DND-41 (cell line): ENCODE data around the gene PRKAG2.
"Not testable (repeated sequence)": the region's sequence is repeated elsewhere in the genome, so short reads cannot be mapped to it uniquely, and the experiment has no call there.

Experiments used
- ATAC-seq: fragments of 200-7000 bp; cut with Tn5 transposase; 3 replicates; pipeline ENCODE4 v1.9.1; 2021; ENCODE audit warnings: low read depth; ENCODE audit not compliant: insufficient read depth
- DNase-seq: peaks from one replicate; pipeline ENCODE4 v3.0.0-alpha.2; 2020
- H2AFZ ChIP-seq: 2 replicates; pipeline ENCODE4 v1.6.0; 2012; ENCODE audit warnings: low read depth, low read length
- H3K27ac ChIP-seq: 2 replicates; pipeline ENCODE4 v1.5.1; 2012; ENCODE audit warnings: low read length, inconsistent platforms
- H3K27me3 ChIP-seq: fragments of 200-600 bp; sonication (generic); 2 replicates; pipeline ENCODE4 v1.6.0; 2012; ENCODE audit warnings: low read length, mild to moderate bottlenecking, inconsistent platforms; ENCODE audit not compliant: insufficient read depth, poor library complexity
- H3K36me3 ChIP-seq: 2 replicates; pipeline ENCODE4 v1.5.1; 2012; ENCODE audit warnings: low read length, inconsistent platforms; ENCODE audit not compliant: insufficient read depth
- H3K4me1 ChIP-seq: 2 replicates; pipeline ENCODE4 v1.5.1; 2012; ENCODE audit warnings: mild to moderate bottlenecking, low read length; ENCODE audit not compliant: insufficient read depth
- H3K4me2 ChIP-seq: 2 replicates; pipeline ENCODE4 v1.6.0; 2012; ENCODE audit warnings: mild to moderate bottlenecking, moderate library complexity, low read length, inconsistent platforms; ENCODE audit not compliant: insufficient read depth
- H3K4me3 ChIP-seq, 2 experiments: fragments of 200-600 bp in 1 of 2; shearing (Covaris generic) in 1 of 2; 2 replicates each; pipeline ENCODE4 v1.5.1; 2012 to 2016; ENCODE audit warnings: inconsistent platforms in 2 of 2, low read length in 2 of 2, mild to moderate bottlenecking in 2 of 2, low read depth in 1 of 2, moderate library complexity in 1 of 2
- H3K79me2 ChIP-seq: 2 replicates; pipeline ENCODE4 v1.6.0; 2012; ENCODE audit warnings: low read length, inconsistent platforms; ENCODE audit not compliant: insufficient read depth
- H3K9ac ChIP-seq: 2 replicates; pipeline ENCODE4 v1.6.0; 2012; ENCODE audit warnings: low read depth, mild to moderate bottlenecking, inconsistent platforms, low read length, moderate library complexity
- H3K9me3 ChIP-seq: 2 replicates; pipeline ENCODE4 v1.5.1; 2012; ENCODE audit warnings: low read length, moderate library complexity, mild to moderate bottlenecking, inconsistent platforms; ENCODE audit not compliant: insufficient read depth, severe bottlenecking
- H4K20me1 ChIP-seq: 2 replicates; pipeline ENCODE4 v1.6.0; 2012; ENCODE audit warnings: low read length; ENCODE audit not compliant: insufficient read depth
- EZH2 ChIP-seq: IDR thresholded peaks from 3 replicates; pipeline ENCODE4 v1.6.1; 2012; ENCODE audit warnings: borderline replicate concordance, low read depth, mild to moderate bottlenecking, moderate library complexity, low read length, inconsistent platforms; ENCODE audit not compliant: severe bottlenecking
- TF ChIP-seq, protein P1 (sequence below): IDR thresholded peaks from 2 replicates; pipeline ENCODE4 v1.5.1; 2012; ENCODE audit warnings: borderline replicate concordance, low read length, moderate library complexity, mild to moderate bottlenecking; ENCODE audit not compliant: poor library complexity, severe bottlenecking; ENCODE audit errors: extremely low read depth

Gene PRKAG2

DNA sequence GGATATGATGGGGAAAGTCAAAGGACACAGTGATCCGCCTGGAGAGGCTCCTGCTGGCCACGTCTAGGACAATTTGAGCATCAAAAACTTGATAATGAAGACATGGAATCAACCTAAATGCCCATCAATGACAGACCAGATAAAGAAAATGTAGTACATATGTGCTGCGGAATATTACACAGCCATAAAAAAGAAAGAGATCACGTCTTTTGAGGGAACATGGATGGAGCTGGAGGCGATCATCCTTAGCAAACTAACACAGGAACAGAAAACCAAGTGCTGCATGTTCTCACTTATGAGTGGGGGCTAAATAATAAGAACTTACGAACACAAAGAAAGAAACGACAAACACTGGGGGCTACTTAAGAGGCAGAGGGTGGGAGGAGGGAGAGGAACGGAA, 124.9 kb downstream of the PRKAG2 start:
- no peak overlapping the region for H3K9ac ChIP-seq
- ATAC-seq (no peak), DNase-seq (no peak)
- H3K27me3 ChIP-seq: peaks cover 3% of the 10 kb centered on the region
- no peaks in the 10 kb centered on the region for H4K20me1 ChIP-seq
- no peaks in the 10 kb centered on the region for H3K9me3 ChIP-seq
- no peak overlapping the region for H3K4me3 ChIP-seq
- H3K4me1 ChIP-seq: no peaks in the 10 kb centered on the region
- H3K79me2 ChIP-seq: no peaks in the 10 kb centered on the region
- no peak overlapping the region for H2AFZ ChIP-seq
- no peak overlapping the region for H3K4me2 ChIP-seq
- TF ChIP-seq, protein P1, sequence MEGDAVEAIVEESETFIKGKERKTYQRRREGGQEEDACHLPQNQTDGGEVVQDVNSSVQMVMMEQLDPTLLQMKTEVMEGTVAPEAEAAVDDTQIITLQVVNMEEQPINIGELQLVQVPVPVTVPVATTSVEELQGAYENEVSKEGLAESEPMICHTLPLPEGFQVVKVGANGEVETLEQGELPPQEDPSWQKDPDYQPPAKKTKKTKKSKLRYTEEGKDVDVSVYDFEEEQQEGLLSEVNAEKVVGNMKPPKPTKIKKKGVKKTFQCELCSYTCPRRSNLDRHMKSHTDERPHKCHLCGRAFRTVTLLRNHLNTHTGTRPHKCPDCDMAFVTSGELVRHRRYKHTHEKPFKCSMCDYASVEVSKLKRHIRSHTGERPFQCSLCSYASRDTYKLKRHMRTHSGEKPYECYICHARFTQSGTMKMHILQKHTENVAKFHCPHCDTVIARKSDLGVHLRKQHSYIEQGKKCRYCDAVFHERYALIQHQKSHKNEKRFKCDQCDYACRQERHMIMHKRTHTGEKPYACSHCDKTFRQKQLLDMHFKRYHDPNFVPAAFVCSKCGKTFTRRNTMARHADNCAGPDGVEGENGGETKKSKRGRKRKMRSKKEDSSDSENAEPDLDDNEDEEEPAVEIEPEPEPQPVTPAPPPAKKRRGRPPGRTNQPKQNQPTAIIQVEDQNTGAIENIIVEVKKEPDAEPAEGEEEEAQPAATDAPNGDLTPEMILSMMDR: no peak
- no peak for TF ChIP-seq EZH2
- no peaks in the 10 kb centered on the region for H3K36me3 ChIP-seq
- no peak overlapping the region for H3K27ac ChIP-seq

DNA sequence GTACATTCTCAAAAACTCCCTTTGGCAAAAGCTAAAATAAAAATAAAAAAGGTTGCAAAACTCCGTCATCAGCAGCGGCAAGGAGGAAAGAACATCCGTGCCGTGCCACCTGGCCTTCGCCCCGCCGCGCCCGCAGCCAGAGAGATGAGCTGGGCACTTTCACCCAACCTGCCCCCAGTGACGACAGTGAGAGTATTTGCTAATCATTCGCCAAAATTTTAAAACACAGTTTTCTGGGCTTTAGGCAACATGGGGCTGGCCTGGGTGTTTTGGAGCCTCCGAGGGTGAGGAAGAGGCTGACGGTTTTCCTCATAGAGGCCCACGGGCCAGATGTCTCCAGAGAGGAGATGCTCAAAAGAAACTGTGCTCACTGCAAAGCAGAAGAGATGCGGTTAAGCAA, 128.2 kb downstream of the PRKAG2 start:
- no peaks in the 10 kb centered on the region for H3K4me1 ChIP-seq
- no peak for DNase-seq
- TF ChIP-seq, protein P1: no peak
- no peak for TF ChIP-seq EZH2
- H3K79me2 ChIP-seq: no peaks in the 10 kb centered on the region
- no peak overlapping the region for H3K4me3 ChIP-seq
- no peaks in the 10 kb centered on the region for H3K9me3 ChIP-seq
- ATAC-seq: no peak
- no peaks in the 10 kb centered on the region for H3K36me3 ChIP-seq
- peaks cover 18% of the 10 kb centered on the region for H3K27me3 ChIP-seq
- no peaks in the 10 kb centered on the region for H4K20me1 ChIP-seq
- H3K27ac ChIP-seq: no peak overlapping the region
- no peak overlapping the region for H3K4me2 ChIP-seq
- no peak overlapping the region for H2AFZ ChIP-seq
- H3K9ac ChIP-seq: no peak overlapping the region

DNA sequence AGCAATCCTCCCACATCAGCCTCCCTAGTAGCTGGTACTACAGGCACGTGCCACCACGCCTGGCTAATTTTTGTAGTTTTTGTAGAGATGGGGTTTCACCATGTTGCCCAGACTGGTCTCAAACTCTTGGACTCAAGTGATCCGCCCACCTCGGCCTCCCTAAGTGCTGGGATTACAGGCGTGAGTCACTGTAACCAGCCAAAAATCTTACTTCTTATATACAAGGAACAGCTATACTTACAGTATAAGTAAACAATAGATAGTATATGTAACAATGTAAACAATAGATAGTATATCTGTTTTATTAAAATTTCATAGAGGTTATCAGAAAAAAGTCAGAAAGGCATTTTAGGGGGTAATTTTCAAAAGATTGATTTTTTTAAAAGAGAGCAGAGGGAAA, 128.9 kb downstream of the PRKAG2 start:
- H3K9ac ChIP-seq, ATAC-seq, H3K27ac ChIP-seq, H3K4me3 ChIP-seq, DNase-seq, H3K4me1 ChIP-seq, H2AFZ ChIP-seq, H3K4me2 ChIP-seq, H3K79me2 ChIP-seq, H3K36me3 ChIP-seq, H3K9me3 ChIP-seq, H4K20me1 ChIP-seq: not testable (repeated sequence)
- H3K27me3 ChIP-seq: peaks cover 24% of the 10 kb centered on the region

DNA sequence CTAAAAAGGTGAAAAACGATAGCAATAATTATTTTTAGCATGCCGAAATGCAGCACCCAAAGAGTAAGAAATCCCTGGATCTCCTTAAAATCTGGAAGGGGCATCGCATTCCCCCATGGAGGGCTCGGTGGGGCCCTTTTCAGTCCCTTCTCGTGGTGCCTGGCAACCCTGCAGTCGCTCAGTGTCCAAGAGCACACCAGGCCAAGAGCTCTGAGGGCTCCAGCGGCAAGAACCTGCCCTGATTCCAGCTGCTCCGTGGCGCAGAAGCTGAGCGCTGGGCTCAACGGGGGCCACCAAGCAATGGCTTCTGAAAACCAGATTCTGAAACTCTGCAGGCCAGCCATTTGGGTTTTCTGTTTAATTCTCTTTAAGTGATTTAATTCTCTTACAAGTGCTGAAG, 131.2 kb downstream of the PRKAG2 start:
- TF ChIP-seq EZH2: no peak
- TF ChIP-seq, protein P1: no peak
- H3K4me3 ChIP-seq: no peak overlapping the region
- no peaks in the 10 kb centered on the region for H4K20me1 ChIP-seq
- no peak for ATAC-seq
- DNase-seq: no peak
- H3K79me2 ChIP-seq: no peaks in the 10 kb centered on the region
- no peaks in the 10 kb centered on the region for H3K36me3 ChIP-seq
- no peak overlapping the region for H3K4me2 ChIP-seq
- H2AFZ ChIP-seq: no peak overlapping the region
- H3K4me1 ChIP-seq: no peaks in the 10 kb centered on the region
- peaks cover 29% of the 10 kb centered on the region for H3K27me3 ChIP-seq
- H3K27ac ChIP-seq: no peak overlapping the region
- H3K9ac ChIP-seq: no peak overlapping the region
- no peaks in the 10 kb centered on the region for H3K9me3 ChIP-seq
